ENCODE data around the gene C4A. TPM values are rescaled to one million over a fixed set of nuclear protein-coding genes. Genes with fewer than 3 reads are reported as not detected.
A peak's percentile ranks its signal among the peaks of the same experiment; 100 is the strongest.

C4A gene
- total RNA-seq, 1 donor from 2014 or later: 4.6 TPM

GRCh38 chr6:31956796-31957195 lies 25.1 kb upstream of the C4A start:
- Mint-ChIP-seq H3K27ac (ENCODE audit: unreplicated experiment) (no peak overlapping the region), H3K36me3 (ENCODE audit: low read depth, unreplicated experiment) (peaks cover 22% of the 10 kb centered on the region), H3K27me3 (ENCODE audit: low read depth, unreplicated experiment) (no peaks in the 10 kb centered on the region), H3K9me3 (ENCODE audit: unreplicated experiment) (no peaks in the 10 kb centered on the region), H3K4me1 (ENCODE audit: low read depth, unreplicated experiment) (peaks cover 14% of the 10 kb centered on the region), H3K4me3 (ENCODE audit: unreplicated experiment) (no peak overlapping the region)
- Histone ChIP-seq H3K9me3 (ENCODE audit: insufficient read depth, low read depth, low read length) (no peaks in the 10 kb centered on the region), H3K36me3 (ENCODE audit: insufficient read depth, low read length) (peaks cover 30% of the 10 kb centered on the region), H3K79me2 (ENCODE audit: insufficient read depth, low read length) (peaks cover 42% of the 10 kb centered on the region), H3K4me3 (ENCODE audit: insufficient read depth, low read depth, low read length) (no peak overlapping the region), H2AFZ (ENCODE audit: low read depth, low read length) (no peak overlapping the region), H3K4me2 (ENCODE audit: low read length) (no peak overlapping the region), H3K27ac (ENCODE audit: low read depth, low read length) (no peak overlapping the region), H3K27me3 (ENCODE audit: insufficient read depth, low read length) (no peaks in the 10 kb centered on the region), H3K4me1 (ENCODE audit: insufficient read depth, low read length) (peaks cover 17% of the 10 kb centered on the region), H3K9ac (ENCODE audit: low read length) (no peak overlapping the region), H4K20me1 (ENCODE audit: insufficient read depth, low read length) (peaks cover 4% of the 10 kb centered on the region)
- no peak for FAIRE-seq
- no peak for DNase-seq (ENCODE audit: low read depth)
- TF ChIP-seq EZH2 (IDR thresholded peaks at IDR 0.05; ENCODE audit: insufficient read depth, low read length): no peak
- TF ChIP-seq, protein P1, sequence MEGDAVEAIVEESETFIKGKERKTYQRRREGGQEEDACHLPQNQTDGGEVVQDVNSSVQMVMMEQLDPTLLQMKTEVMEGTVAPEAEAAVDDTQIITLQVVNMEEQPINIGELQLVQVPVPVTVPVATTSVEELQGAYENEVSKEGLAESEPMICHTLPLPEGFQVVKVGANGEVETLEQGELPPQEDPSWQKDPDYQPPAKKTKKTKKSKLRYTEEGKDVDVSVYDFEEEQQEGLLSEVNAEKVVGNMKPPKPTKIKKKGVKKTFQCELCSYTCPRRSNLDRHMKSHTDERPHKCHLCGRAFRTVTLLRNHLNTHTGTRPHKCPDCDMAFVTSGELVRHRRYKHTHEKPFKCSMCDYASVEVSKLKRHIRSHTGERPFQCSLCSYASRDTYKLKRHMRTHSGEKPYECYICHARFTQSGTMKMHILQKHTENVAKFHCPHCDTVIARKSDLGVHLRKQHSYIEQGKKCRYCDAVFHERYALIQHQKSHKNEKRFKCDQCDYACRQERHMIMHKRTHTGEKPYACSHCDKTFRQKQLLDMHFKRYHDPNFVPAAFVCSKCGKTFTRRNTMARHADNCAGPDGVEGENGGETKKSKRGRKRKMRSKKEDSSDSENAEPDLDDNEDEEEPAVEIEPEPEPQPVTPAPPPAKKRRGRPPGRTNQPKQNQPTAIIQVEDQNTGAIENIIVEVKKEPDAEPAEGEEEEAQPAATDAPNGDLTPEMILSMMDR (IDR thresholded peaks at IDR 0.05; ENCODE audit: insufficient read depth, low read depth, low read length): no peak

GRCh38 chr6:31958412-31958740 lies 23.5 kb upstream of the C4A start:
- H3K27ac ChIP-seq (ENCODE audit: low read depth, low read length): peak overlapping the region; percentile 74
- H3K27ac Mint-ChIP-seq (ENCODE audit: unreplicated experiment): peak overlapping the region; percentile 90
- H4K20me1 ChIP-seq (ENCODE audit: insufficient read depth, low read length): peaks cover 4% of the 10 kb centered on the region
- no peaks in the 10 kb centered on the region for H3K9me3 ChIP-seq (ENCODE audit: insufficient read depth, low read depth, low read length)
- peaks cover 24% of the 10 kb centered on the region for H3K36me3 ChIP-seq (ENCODE audit: insufficient read depth, low read length)
- peaks cover 42% of the 10 kb centered on the region for H3K79me2 ChIP-seq (ENCODE audit: insufficient read depth, low read length)
- H3K9me3 Mint-ChIP-seq (ENCODE audit: unreplicated experiment): no peaks in the 10 kb centered on the region
- H3K4me1 ChIP-seq (ENCODE audit: insufficient read depth, low read length): peaks cover 17% of the 10 kb centered on the region
- no peak for FAIRE-seq
- H3K4me3 Mint-ChIP-seq (ENCODE audit: unreplicated experiment): peak overlapping the region; percentile 94
- H3K36me3 Mint-ChIP-seq (ENCODE audit: low read depth, unreplicated experiment): peaks cover 33% of the 10 kb centered on the region
- no peak for TF ChIP-seq EZH2 (IDR thresholded peaks at IDR 0.05; ENCODE audit: insufficient read depth, low read length)
- TF ChIP-seq, protein P1 (IDR thresholded peaks at IDR 0.05; ENCODE audit: insufficient read depth, low read depth, low read length): no peak
- no peaks in the 10 kb centered on the region for H3K27me3 Mint-ChIP-seq (ENCODE audit: low read depth, unreplicated experiment)
- peak overlapping the region; percentile 98 for H3K4me2 ChIP-seq (ENCODE audit: low read length)
- H3K9ac ChIP-seq (ENCODE audit: low read length): peak overlapping the region; percentile 97
- H3K4me1 Mint-ChIP-seq (ENCODE audit: low read depth, unreplicated experiment): peaks cover 14% of the 10 kb centered on the region
- peak overlapping the region; percentile 95 for H3K4me3 ChIP-seq (ENCODE audit: insufficient read depth, low read depth, low read length)
- H2AFZ ChIP-seq (ENCODE audit: low read depth, low read length): peak overlapping the region; percentile 90
- no peaks in the 10 kb centered on the region for H3K27me3 ChIP-seq (ENCODE audit: insufficient read depth, low read length)
- DNase-seq (ENCODE audit: low read depth): no peak

Data from astrocyte (in vitro differentiated cells and primary cell).